Neuron (in vitro differentiated cells): ENCODE measurements around the gene PI16.
"Not testable (repeated sequence)": the region's sequence is repeated elsewhere in the genome, so short reads cannot be mapped to it uniquely, and the experiment has no call there.

Source experiments
- H2AFZ ChIP-seq: one replicate; pipeline ENCODE4 v1.6.1; 2013; ENCODE audit warnings: low read depth, mild to moderate bottlenecking, inconsistent platforms, low read length, moderate library complexity
- H3K27me3 ChIP-seq: one replicate; pipeline ENCODE4 v1.6.1; 2013; ENCODE audit warnings: low read length; ENCODE audit not compliant: insufficient read depth
- H3K36me3 ChIP-seq: one replicate; pipeline ENCODE4 v1.6.1; 2013; ENCODE audit warnings: low read length; ENCODE audit not compliant: insufficient read depth
- H3K4me1 ChIP-seq: one replicate; pipeline ENCODE4 v1.6.1; 2013; ENCODE audit warnings: low read length; ENCODE audit not compliant: insufficient read depth
- H3K4me3 ChIP-seq: 2 replicates; pipeline ENCODE4 v1.5.1; 2013; ENCODE audit warnings: mild to moderate bottlenecking, low read length, moderate library complexity
- H3K9me3 ChIP-seq: one replicate; pipeline ENCODE4 v1.6.1; 2013; ENCODE audit warnings: low read length

The PI16 gene

GRCh38 chr6:36934901-36935300 lies 19.6 kb upstream of the PI16 start:
- no peaks in the 10 kb centered on the region for H3K27me3 ChIP-seq

GRCh38 chr6:36936824-36937223 lies 17.7 kb upstream of the PI16 start:
- Histone ChIP-seq H3K4me1 (no peaks in the 10 kb centered on the region), H2AFZ (no peak overlapping the region), H3K27me3 (no peaks in the 10 kb centered on the region), H3K36me3 (no peaks in the 10 kb centered on the region), H3K9me3 (no peaks in the 10 kb centered on the region), H3K4me3 (no peak overlapping the region)

More at GRCh38 chr6:36934901-36935300, 19.6 kb upstream of the PI16 start:
- Histone ChIP-seq H3K36me3 (no peaks in the 10 kb centered on the region), H3K4me1 (no peaks in the 10 kb centered on the region), H2AFZ (no peak overlapping the region), H3K9me3 (no peaks in the 10 kb centered on the region), H3K4me3 (no peak overlapping the region)

GRCh38 chr6:36937896-36938295 lies 16.6 kb upstream of the PI16 start:
- Histone ChIP-seq H3K9me3 (no peaks in the 10 kb centered on the region), H3K4me1 (no peaks in the 10 kb centered on the region), H3K4me3 (no peak overlapping the region), H3K36me3 (no peaks in the 10 kb centered on the region), H3K27me3 (no peaks in the 10 kb centered on the region), H2AFZ (no peak overlapping the region)

DNA sequence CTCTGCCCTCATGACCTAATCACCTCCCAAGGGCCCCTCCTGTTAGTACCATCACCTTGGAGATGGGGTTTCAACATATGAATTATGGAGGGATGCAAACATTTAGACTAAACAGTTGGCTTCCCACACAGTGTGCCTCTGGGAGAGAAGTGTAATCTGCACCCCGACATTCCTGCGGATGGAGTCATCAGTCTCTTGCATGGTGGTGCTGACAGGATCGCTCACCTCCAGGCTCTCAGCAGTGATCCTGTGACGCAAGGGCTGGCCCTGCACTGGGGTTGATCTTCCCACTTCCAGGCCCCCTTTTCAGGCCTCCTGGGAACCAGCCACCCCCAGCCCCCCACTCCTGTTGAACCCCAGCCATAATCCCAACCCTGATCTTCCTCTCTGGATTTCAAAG lies 16.0 kb upstream of the PI16 start:
- no peaks in the 10 kb centered on the region for H3K9me3 ChIP-seq
- H2AFZ ChIP-seq, result no peak overlapping the region
- H3K4me3 ChIP-seq, result no peak overlapping the region
- H3K27me3 ChIP-seq, result no peaks in the 10 kb centered on the region
- H3K36me3 ChIP-seq, result no peaks in the 10 kb centered on the region
- H3K4me1 ChIP-seq, result no peaks in the 10 kb centered on the region

DNA sequence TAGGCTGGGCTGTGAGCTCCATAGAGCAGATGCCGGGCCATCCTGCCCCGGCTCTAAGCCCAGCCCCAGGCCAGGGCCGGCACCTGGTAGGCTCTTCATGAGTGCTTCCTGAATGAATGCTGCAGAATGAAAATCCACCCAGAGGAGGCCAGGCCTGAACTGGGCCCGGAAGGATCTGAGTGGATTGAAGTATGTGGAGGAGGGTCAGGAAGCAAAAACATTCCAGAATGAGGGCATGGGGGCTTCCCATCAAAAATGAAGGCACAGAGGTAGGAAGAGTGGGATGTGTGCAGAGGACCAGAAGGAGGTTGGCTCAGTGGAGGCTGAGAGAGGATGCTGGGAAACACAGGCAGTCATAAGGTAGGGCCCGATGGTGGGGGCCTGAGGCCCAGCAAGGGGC lies 15.5 kb upstream of the PI16 start:
- H3K27me3 ChIP-seq, H3K4me3 ChIP-seq, H2AFZ ChIP-seq, H3K36me3 ChIP-seq, H3K4me1 ChIP-seq, H3K9me3 ChIP-seq: not testable (repeated sequence)

DNA sequence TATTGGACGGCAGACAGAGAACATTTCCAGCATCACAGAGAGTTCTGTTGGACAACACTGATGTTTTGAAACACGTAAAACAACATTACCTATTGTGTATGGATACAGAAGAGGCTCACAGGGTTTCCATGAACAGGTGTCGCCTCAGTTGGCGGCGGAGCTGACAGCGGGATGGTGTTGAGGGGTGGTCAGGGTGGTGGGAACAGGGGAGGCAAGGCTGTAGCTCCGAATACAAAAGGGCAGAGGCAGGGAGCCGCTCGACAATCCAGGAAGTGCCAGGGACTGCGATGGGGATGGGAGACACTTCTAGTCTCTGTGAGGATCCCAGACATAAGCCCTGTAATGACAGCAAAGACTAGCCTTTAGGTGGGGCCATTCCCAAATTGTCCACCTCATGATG lies 14.5 kb upstream of the PI16 start:
- no peaks in the 10 kb centered on the region for H3K36me3 ChIP-seq
- no peaks in the 10 kb centered on the region for H3K4me1 ChIP-seq
- no peak overlapping the region for H2AFZ ChIP-seq
- H3K27me3 ChIP-seq, result peaks cover 2% of the 10 kb centered on the region
- no peaks in the 10 kb centered on the region for H3K9me3 ChIP-seq
- H3K4me3 ChIP-seq, result no peak overlapping the region

GRCh38 chr6:36941561-36941960 lies 13.0 kb upstream of the PI16 start:
- not testable (repeated sequence) for H3K9me3 ChIP-seq, H3K4me1 ChIP-seq, H3K27me3 ChIP-seq, H2AFZ ChIP-seq, H3K36me3 ChIP-seq, H3K4me3 ChIP-seq

- H2AFZ ChIP-seq, H3K36me3 ChIP-seq, H3K4me3 ChIP-seq, H3K4me1 ChIP-seq, H3K9me3 ChIP-seq, H3K27me3 ChIP-seq: not testable (repeated sequence)
These were observed 12.2 kb upstream of the PI16 start for GRCh38 chr6:36942329-36942728.

DNA sequence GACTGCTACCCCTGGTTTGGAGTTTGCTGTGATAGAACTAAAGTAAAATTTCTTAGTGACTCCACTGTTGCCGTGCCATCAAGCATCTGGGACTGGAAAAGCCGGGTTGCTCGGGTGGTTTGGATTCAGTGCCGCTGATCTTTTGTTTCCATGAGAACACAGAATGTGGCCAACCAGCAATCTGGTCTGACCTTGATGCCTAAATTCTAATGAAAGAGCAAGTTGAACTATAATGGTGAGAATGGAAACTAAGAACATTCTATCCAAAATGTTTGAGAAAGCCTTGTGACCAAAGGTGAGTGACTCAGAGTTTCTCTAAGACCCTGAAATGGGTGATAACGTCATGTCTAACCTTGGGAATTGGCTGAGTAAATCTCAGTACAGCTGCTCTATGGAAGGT lies 9.9 kb upstream of the PI16 start:
- H3K27me3 ChIP-seq, result peaks cover 2% of the 10 kb centered on the region
- no peaks in the 10 kb centered on the region for H3K4me1 ChIP-seq
- H2AFZ ChIP-seq, result no peak overlapping the region
- H3K36me3 ChIP-seq, result no peaks in the 10 kb centered on the region
- no peaks in the 10 kb centered on the region for H3K9me3 ChIP-seq
- no peak overlapping the region for H3K4me3 ChIP-seq

DNA sequence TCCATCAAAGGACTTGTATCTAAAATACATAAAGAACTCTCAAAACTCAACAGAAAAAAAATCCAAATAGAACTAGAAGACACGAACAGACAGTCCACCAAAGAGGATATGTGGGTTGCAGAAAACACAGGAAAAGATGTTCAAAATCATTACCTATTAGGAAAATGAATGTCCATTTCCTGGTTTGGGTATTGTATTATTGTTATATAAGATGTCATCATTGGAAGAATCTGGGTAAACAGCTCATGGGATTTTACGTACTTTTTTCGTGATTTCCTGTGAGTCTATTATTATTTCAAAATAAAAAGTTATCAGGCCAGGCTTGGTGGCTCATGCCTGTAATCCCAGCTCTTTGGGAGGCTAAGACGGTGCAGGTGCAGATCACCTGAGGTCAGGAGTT lies 9.2 kb upstream of the PI16 start:
- no peaks in the 10 kb centered on the region for H3K4me1 ChIP-seq
- H2AFZ ChIP-seq, result no peak overlapping the region
- no peaks in the 10 kb centered on the region for H3K9me3 ChIP-seq
- H3K36me3 ChIP-seq, result no peaks in the 10 kb centered on the region
- H3K27me3 ChIP-seq, result peaks cover 2% of the 10 kb centered on the region
- H3K4me3 ChIP-seq, result no peak overlapping the region

DNA sequence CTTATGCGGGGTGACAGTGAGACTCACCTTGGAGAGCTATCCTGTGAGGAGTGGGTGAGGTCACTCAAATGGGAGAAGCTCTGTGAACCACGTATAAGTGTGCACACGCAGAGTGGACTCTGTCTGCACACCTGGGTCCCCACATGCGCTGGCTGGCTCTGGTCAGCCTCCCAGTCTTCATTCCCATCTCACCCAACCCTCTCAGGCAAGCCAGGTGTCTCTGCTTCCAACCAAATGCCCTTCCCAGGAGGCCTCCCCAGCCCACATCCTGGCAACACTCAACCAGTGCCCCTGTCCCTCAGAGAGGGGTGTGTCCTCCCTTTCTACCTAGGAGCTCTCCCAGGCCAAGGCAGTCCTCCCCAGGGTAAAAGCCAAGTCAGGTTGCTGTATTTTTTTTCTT lies 8.0 kb upstream of the PI16 start:
- Histone ChIP-seq H3K27me3 (peaks cover 2% of the 10 kb centered on the region), H3K9me3 (no peaks in the 10 kb centered on the region), H3K4me3 (no peak overlapping the region), H3K4me1 (no peaks in the 10 kb centered on the region), H3K36me3 (no peaks in the 10 kb centered on the region), H2AFZ (no peak overlapping the region)

- Histone ChIP-seq H3K27me3 (peaks cover 2% of the 10 kb centered on the region), H3K4me1 (no peaks in the 10 kb centered on the region), H2AFZ (no peak overlapping the region), H3K36me3 (no peaks in the 10 kb centered on the region), H3K9me3 (no peaks in the 10 kb centered on the region), H3K4me3 (no peak overlapping the region)
These were observed 6.8 kb upstream of the PI16 start for GRCh38 chr6:36947570-36948351.

DNA sequence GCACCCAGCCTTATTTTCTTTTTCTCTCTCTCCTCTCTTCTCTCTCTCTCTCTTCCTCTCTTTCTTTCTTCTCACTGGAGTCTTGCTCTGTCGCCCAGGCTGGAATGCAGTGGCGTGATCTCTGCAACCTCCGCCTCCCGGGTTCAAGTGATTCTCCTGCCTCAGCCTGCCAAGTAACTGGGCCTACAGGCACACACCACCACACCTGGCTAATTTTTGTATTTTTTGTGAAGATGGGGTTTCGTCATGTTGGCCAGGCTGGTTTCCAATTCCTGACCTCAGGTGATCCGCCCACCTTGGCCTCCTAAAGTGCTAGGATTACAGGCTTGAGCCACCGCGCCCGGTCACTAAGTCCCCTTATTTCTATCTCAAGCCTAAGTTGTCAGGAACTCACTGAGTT lies 5.5 kb upstream of the PI16 start:
- H3K27me3 ChIP-seq, H3K4me3 ChIP-seq, H2AFZ ChIP-seq, H3K4me1 ChIP-seq, H3K9me3 ChIP-seq, H3K36me3 ChIP-seq: not testable (repeated sequence)

DNA sequence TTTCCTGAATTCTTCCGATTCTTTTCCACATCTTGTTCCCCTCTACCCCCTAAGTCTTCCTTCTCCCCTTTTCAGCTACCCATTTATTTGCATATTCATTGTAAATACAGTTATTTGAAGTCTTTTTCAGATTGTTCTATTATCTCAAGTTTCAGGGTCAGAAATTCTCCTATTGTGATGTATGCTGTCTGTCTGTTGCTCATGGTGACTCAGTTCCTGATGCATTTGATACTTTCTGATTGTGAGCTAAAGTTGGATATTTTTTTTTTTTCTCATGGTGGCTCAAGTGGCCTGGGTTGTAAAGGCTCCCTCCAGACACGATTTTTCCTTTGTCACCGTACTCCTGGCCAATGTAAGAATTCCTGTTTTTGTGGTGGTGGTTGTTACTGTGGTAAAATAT lies 4.9 kb upstream of the PI16 start:
- Histone ChIP-seq H3K4me1 (no peaks in the 10 kb centered on the region), H2AFZ (no peak overlapping the region), H3K36me3 (no peaks in the 10 kb centered on the region), H3K4me3 (no peak overlapping the region), H3K9me3 (no peaks in the 10 kb centered on the region), H3K27me3 (no peaks in the 10 kb centered on the region)
